Dermis blood vessel endothelial cell (primary cell): Measurements from ENCODE around the gene SENP5. TPM values are rescaled to one million over a fixed set of nuclear protein-coding genes. Genes with fewer than 3 reads are reported as not detected.

ENCODE experiments used
- DNase-seq: peaks from one replicate; pipeline ENCODE4 v3.0.0; 2010
- total RNA-seq: library from RNA; depleted of rRNA; stranded (reverse); fragments of >200 nt; gene quantifications from 2 replicates; pipeline ENCODE4 v1.2.3, GENCODE V29; 2014

Gene SENP5
- total RNA-seq, 1 donor from 2014 or later, result 52.2 TPM

GRCh38 chr3:196889844-196890708, 22.4 kb downstream of the SENP5 start:
- DNase-seq, result no peak

DNA sequence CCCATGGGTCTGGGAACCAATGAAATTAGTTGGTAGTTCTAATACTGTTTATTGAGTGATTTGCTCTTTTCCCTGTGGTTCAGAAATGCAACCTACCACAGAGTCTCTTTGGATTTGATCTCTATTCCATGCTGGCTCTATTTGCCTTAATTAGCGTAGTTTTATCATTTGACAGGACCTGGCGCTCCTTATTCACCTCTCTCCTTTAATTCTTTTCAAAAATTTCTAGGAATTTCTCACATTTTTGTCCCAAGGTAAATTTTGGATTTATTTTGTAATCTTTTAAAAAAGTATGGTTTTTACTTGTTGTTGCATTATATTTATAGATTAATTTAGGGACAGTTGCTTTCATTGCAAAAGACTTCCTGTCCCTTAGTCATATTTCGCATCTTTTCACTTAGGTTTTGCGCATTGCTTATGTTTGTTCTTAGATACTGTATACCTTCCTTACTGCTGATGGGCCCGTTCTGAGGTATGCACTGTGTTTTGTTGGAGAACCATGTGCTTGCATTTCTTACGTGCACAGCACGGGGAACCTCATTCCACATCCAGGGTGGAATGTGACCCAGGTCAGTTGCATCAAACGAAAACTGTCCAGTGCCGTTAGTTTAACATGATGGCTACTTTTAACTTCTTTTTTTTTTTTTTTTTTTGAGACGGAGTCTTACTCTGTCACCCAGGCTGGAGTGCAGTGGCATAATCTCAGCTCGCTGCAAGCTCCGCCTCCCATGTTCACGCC, 27.0 kb downstream of the SENP5 start:
- DNase-seq, result no peak

DNA sequence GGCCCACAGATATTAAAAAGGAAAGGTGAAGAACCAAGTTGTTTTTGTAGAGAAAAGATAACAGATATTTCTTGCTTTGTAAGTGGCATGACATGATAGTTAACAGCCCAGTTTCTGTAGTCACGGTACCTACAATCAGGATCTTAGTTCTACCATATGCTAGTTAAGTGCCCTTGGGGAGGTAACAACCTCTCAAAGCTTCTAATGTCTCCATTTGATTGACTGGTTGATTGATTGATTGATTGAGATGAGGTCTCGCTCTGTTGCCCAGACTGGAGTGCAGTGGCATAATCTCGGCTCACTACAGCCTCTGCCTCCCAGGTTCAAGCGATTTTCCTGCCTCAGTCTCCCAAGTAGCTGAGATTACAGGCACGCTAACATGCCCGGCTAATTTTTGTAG, 28.5 kb downstream of the SENP5 start:
- DNase-seq, result no peak

DNA sequence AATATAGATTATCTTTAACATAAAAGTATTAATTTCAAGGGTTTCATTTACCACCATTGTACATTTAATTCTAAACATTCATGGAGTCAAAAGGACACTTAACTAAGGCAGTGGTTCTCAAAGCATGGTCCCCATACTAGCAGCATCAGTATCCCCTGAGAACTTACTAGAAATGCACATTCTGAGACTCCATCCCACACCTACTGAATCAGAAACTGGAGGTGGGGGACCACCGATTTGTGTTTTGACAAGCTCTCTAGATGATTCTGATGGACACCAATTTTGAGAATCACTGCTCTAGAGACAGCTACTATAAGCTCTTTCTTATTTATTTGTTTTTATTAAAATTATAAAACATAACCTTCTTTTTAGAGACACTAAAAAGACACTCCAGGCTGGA, 34.0 kb downstream of the SENP5 start:
- no peak for DNase-seq

GRCh38 chr3:196902296-196902695, 34.6 kb downstream of the SENP5 start:
- DNase-seq, result no peak

DNA sequence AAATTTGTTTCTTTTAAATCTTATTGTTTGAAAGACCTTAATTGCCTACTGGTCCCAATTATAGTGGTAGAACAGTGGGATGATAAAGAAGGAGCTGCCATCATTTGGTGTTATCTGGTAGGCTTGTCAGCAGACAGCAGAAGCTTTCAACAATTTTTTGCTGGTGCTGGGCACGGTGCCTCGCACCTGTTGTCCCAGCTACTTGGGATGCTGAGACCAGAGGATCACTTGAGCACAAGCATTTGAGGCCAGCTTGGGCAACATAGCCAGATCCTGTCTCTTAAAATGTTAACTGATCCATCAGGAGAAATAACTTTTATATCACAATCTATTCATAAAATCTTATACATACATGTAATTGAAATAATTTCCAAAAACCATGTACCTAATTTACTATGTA, 36.0 kb downstream of the SENP5 start:
- DNase-seq, result no peak

DNA sequence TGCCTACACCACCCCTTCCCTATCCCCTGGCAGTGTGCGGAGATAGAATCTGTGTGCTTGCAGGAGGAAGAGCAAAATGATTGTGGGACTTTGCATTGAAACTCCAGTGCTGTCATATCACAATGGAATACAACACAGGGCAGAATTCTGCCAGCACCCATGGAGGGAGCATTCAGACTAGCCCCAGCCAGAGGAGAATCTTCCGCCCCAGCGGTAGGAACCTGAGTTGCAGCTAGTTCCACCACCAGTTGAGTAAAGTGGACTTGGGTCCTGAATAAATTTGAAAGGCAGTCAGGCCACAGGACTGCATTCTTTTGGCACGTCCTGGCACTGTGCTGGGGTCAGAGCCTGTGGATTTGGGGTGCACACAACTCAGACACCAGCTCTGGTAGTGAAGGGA, 47.1 kb downstream of the SENP5 start:
- DNase-seq, result no peak

GRCh38 chr3:196915375-196915774, 47.7 kb downstream of the SENP5 start:
- DNase-seq, result no peak

GRCh38 chr3:196916221-196916620, 48.5 kb downstream of the SENP5 start:
- no peak for DNase-seq

DNA sequence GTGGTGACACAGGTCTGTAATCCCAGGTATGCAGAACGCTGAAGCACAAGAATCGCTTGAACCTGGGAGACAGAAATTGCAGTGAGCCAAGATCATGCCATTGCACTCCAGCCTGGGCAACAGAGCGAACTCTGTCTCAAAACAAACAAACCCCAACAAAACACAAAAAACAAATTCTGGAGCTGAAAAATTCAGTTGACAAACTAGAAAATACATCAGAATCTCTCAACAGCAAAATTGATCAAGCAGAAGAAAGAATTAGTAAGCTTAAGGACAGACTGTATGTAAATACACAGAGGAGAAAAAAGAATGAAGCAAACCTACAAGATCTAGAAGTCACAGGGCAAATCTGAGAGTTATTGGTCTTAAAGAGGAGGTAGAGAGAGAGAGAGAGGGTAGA, 49.3 kb downstream of the SENP5 start:
- DNase-seq, result no peak

GRCh38 chr3:196918968-196919367, 51.2 kb downstream of the SENP5 start:
- DNase-seq, result no peak

- DNase-seq, result no peak
Measured at GRCh38 chr3:196920733-196921132, 53.0 kb downstream of the SENP5 start.

- no peak for DNase-seq
Measured at GRCh38 chr3:196927571-196928453, 60.1 kb downstream of the SENP5 start.

- DNase-seq, result no peak
Measured at GRCh38 chr3:196931157-196931556, 63.4 kb downstream of the SENP5 start.

DNA sequence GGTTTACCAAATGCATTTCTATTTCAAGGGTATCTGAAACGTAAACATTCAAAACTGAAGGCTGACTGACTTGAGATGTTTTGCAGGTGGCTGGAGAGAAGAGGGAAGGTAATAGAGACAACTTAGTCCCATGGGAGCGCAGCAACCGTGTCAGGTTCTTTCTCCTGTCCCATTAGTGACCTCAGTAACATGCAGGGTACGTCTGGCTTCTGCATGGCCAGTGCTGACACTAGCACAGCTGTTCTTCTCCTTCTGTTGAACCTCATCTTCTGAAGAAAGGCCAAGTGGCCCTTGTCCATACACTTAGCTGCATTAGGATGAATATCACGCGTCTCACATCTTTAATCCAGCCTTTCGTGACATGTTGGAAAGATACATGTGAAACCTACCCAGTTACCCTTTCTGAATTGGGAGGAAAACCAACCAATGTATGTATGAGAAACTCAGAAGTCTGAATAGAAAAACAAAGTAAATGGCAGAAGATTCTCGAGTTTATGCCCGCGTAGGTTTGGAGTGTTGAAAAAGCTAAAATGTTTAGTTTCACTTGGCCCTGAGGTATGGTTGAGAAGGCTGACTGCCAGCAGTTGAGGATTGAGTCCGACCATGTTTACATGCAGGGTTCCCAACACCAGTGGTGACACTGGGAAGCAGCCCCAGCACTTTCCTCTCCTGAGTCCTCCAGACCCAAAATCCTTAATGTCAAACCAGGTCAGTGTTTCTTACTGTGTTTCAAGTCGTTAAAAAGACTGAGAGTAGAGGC, 64.3 kb downstream of the SENP5 start:
- no peak for DNase-seq

DNA sequence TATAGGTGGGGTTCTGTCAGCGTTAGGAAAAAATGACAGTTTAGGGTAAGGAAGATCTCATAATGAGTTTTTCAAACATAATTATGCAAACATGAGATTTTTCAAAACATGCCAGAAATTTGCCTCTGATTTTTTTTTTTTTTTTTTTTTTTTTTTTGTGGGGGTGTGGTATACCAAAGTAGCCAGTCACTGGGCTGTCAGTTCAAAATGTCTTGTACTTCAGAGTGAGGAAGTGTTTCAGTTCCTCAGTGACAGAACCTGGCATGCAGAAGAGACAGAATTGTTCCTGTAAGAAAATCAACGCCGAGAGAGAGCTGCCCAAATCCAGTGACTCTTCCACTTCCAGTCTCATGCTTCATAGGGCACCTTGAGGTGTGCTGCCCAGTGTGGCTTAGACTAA, 64.9 kb downstream of the SENP5 start:
- no peak for DNase-seq

DNA sequence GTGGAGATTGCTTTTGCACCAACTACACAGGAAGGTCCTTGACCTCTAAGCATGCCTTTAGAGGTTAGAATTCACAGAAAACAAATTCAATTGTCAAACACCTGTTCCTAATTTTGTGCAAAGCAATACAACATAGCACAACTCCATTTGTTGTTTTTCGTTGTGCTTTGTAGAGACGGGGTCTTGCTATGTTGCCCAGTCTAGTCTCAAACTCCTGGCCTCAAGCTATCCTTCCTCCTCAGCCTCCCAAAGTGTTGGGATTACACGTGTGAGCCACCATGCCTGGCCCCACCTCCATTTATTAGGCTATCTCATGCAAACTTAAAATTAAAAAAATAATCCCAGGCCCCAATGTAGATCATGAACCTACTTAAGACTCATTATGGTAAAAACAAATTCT, 68.6 kb downstream of the SENP5 start:
- no peak for DNase-seq

- DNase-seq, result no peak
Measured at GRCh38 chr3:196938124-196938523, 70.4 kb downstream of the SENP5 start.

- DNase-seq, result no peak
Measured at GRCh38 chr3:196938576-196938975, 70.9 kb downstream of the SENP5 start.

DNA sequence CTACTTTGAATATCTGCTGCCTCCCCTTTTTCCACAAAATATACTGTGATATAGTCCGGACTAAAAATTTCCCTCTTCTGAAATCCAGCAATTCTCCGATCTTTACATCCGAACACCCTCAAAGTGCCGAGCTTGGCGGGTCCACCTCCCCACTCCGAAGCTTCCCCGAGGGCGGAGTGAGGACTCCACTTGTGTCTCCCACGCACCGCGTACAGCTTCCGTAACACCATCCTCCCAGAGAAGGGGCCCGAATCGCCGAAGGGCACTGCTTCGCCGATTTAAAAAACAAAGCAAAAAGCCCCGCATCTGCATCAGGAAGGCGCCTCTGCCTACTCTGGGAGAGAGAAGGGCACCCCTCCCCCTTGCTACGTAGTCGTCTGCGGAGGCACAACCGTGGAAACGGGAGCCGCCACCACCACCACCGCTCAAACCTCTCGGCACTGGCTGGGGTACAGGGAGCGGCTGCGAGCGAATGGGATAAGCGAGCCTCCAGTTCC, 74.1 kb downstream of the SENP5 start:
- peak; percentile 64 for DNase-seq

- peak; percentile 99 for DNase-seq
Measured at GRCh38 chr3:196942226-196942914, 74.7 kb downstream of the SENP5 start, which contains the start of gene NCBP2. Gene NCBP2, minus strand, starts transcription at chr3:196942528. Its CDS starts 25 bp downstream, at chr3:196942503.
